WTC11 (cell line): ENCODE results near the gene CLMP. TPM values are rescaled to one million over a fixed set of nuclear protein-coding genes. Genes with fewer than 3 reads are reported as not detected.

ENCODE experiments used
- ATAC-seq: fragments of 200-7000 bp; cut with Tn5 transposase; 2 replicates; pipeline ENCODE4 v1.10.0; 2021; ENCODE audit warnings: mild to moderate bottlenecking, moderate library complexity
- CTCF ChIA-PET: fragments of 300-600 bp; sonication (Branson Sonifier 250); formaldehyde crosslinking; loops from one replicate; lab custom pipeline; 2021; ENCODE audit warnings: antibody characterized with exemption; lab: Charles Lee
- POLR2A ChIA-PET: fragments of 350-600 bp; sonication (Branson Sonifier 250); formaldehyde crosslinking; loops from one replicate; lab custom pipeline; 2021; ENCODE audit warnings: antibody characterized with exemption; lab: Charles Lee
- DNase-seq: peaks from one replicate; pipeline ENCODE4 v3.0.0; 2021; ENCODE audit warnings: low spot score
- H3K27ac Mint-ChIP-seq: 2 replicates; pipeline ENCODE4 v1.8.0; 2021; ENCODE audit warnings: mixed read lengths
- H3K27me3 Mint-ChIP-seq: 2 replicates; pipeline ENCODE4 v1.8.0; 2021; ENCODE audit warnings: low read depth, mild to moderate bottlenecking, moderate library complexity, mixed read lengths
- H3K36me3 Mint-ChIP-seq: 2 replicates; pipeline ENCODE4 v1.8.0; 2021; ENCODE audit warnings: mixed read lengths
- H3K4me1 Mint-ChIP-seq: 2 replicates; pipeline ENCODE4 v1.8.0; 2022; ENCODE audit warnings: mixed read lengths
- H3K4me3 Mint-ChIP-seq: 2 replicates; pipeline ENCODE4 v1.8.0; 2021; ENCODE audit warnings: mild to moderate bottlenecking, moderate library complexity, mixed read lengths
- H3K9me3 Mint-ChIP-seq: 2 replicates; pipeline ENCODE4 v1.8.0; 2021; ENCODE audit warnings: mixed read lengths
- ATF3 ChIP-seq: sonication (generic); formaldehyde crosslinking; conservative IDR thresholded peaks from 2 replicates; pipeline ENCODE4 v1.8.1; 2022; ENCODE audit warnings: mild to moderate bottlenecking, missing genetic modification reagents
- ATF6 ChIP-seq: sonication (generic); formaldehyde crosslinking; IDR thresholded peaks from 2 replicates; pipeline ENCODE4 v1.8.1; 2023; ENCODE audit warnings: mild to moderate bottlenecking, missing genetic modification reagents
- CBFB ChIP-seq: sonication (generic); formaldehyde crosslinking; IDR thresholded peaks from 2 replicates; pipeline ENCODE4 v1.8.1; 2022; ENCODE audit warnings: mild to moderate bottlenecking, low read depth, missing genetic modification reagents
- FOXJ3 ChIP-seq: sonication (generic); formaldehyde crosslinking; IDR thresholded peaks from 2 replicates; pipeline ENCODE4 v1.9.0; 2021; ENCODE audit warnings: missing genetic modification reagents, mild to moderate bottlenecking, borderline replicate concordance
- IRF2 ChIP-seq: sonication (generic); formaldehyde crosslinking; IDR thresholded peaks from 2 replicates; pipeline ENCODE4 v1.8.0; 2022; ENCODE audit warnings: low read depth, missing genetic modification reagents, borderline replicate concordance
- MAX ChIP-seq: sonication (generic); formaldehyde crosslinking; IDR thresholded peaks from 2 replicates; pipeline ENCODE4 v1.8.0; 2022; ENCODE audit warnings: mild to moderate bottlenecking, missing genetic modification reagents
- MLX ChIP-seq: sonication (generic); formaldehyde crosslinking; IDR thresholded peaks from 2 replicates; pipeline ENCODE4 v1.8.1; 2023; ENCODE audit warnings: mild to moderate bottlenecking, missing genetic modification reagents, moderate library complexity
- MXD4 ChIP-seq: fragments of 250-450 bp; sonication (Bioruptor Pico); IDR thresholded peaks from 2 replicates; pipeline ENCODE4 v1.8.0; 2021; ENCODE audit warnings: mild to moderate bottlenecking, moderate library complexity, borderline replicate concordance
- NFE2L1 ChIP-seq: sonication (generic); formaldehyde crosslinking; IDR thresholded peaks from 2 replicates; pipeline ENCODE4 v1.8.1; 2023; ENCODE audit warnings: missing genetic modification reagents
- NR1H2 ChIP-seq: sonication (generic); formaldehyde crosslinking; IDR thresholded peaks from 2 replicates; pipeline ENCODE4 v1.9.0; 2021; ENCODE audit warnings: mild to moderate bottlenecking, moderate library complexity, missing genetic modification reagents
- PREB ChIP-seq: sonication (generic); formaldehyde crosslinking; IDR thresholded peaks from 2 replicates; pipeline ENCODE4 v1.8.1; 2022; ENCODE audit warnings: mild to moderate bottlenecking, missing genetic modification reagents, moderate library complexity, borderline replicate concordance
- SMAD4 ChIP-seq: sonication (generic); formaldehyde crosslinking; IDR thresholded peaks from 2 replicates; pipeline ENCODE4 v1.8.0; 2022; ENCODE audit warnings: mild to moderate bottlenecking, missing genetic modification reagents
- TCF7 ChIP-seq: sonication (generic); formaldehyde crosslinking; IDR thresholded peaks from 2 replicates; pipeline ENCODE4 v1.8.0; 2022; ENCODE audit warnings: mild to moderate bottlenecking, low read depth, missing genetic modification reagents, moderate library complexity
- USF2 ChIP-seq: sonication (generic); formaldehyde crosslinking; IDR thresholded peaks from 2 replicates; pipeline ENCODE4 v1.8.1; 2023; ENCODE audit warnings: mild to moderate bottlenecking, missing genetic modification reagents, moderate library complexity
- ZBTB43 ChIP-seq: sonication (generic); formaldehyde crosslinking; IDR thresholded peaks from 2 replicates; pipeline ENCODE4 v1.8.1; 2023; ENCODE audit warnings: mild to moderate bottlenecking, missing genetic modification reagents
- ZNF396 ChIP-seq: fragments of 250-450 bp; sonication (Bioruptor Pico); IDR thresholded peaks from 2 replicates; pipeline ENCODE4 v1.8.0; 2021; ENCODE audit warnings: mild to moderate bottlenecking, moderate library complexity, borderline replicate concordance
- ZNF416 ChIP-seq: fragments of 250-450 bp; sonication (Bioruptor Pico); IDR thresholded peaks from 2 replicates; pipeline ENCODE4 v1.9.0; 2021; ENCODE audit warnings: mild to moderate bottlenecking, inconsistent platforms
- total RNA-seq: library from RNA; stranded (reverse); gene quantifications from 3 replicates; pipeline ENCODE4 v1.2.3, GENCODE V29; 2021
- TF ChIP-seq, protein P1 (sequence below): sonication (generic); formaldehyde crosslinking; IDR thresholded peaks from 2 replicates; pipeline ENCODE4 v1.8.0; 2023; ENCODE audit warnings: missing genetic modification reagents
- TF ChIP-seq, protein P2 (sequence below): sonication (generic); formaldehyde crosslinking; IDR thresholded peaks from 2 replicates; pipeline ENCODE4 v1.8.0; 2023; ENCODE audit warnings: missing genetic modification reagents, mild to moderate bottlenecking, borderline replicate concordance

CLMP gene
- total RNA-seq, 1 experiment from 2014 or later: 20.0 TPM

DNA sequence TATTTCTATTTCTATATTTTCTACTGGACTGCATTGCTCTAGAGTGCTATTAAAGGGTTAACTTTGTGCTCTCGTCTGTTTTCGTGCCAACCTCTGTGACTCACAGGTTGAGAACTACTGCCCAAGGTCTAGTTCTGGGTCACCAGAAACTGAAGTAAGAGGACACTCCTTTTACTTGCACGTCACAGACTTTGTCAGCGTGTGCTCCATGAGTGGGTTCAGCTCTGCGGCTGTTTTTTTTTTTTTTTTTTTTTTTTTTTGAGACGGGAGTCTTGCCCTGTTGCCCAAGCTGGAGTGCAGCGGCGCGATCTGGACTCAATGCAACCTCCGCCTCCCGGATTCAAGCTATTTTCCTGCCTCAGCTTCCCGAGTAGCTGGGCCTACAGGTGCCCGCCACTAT lies 49.8 kb downstream of the CLMP start:
- Mint-ChIP-seq H3K27ac (no peak overlapping the region), H3K4me3 (no peak overlapping the region), H3K27me3 (no peaks in the 10 kb centered on the region; the same call in 1 of the 2 replicates), H3K4me1 (peaks cover 23% of the 10 kb centered on the region), H3K9me3 (peaks cover 7% of the 10 kb centered on the region; the same call in 1 of the 2 replicates), H3K36me3 (peaks cover 11% of the 10 kb centered on the region)
- POLR2A ChIA-PET: interaction anchor here (0.9 kb wide), 1 partner anchor 8 kb away, joined by 3 read pairs; no protein-coding TSS in a partner anchor
- CTCF ChIA-PET: interaction anchor here (0.7 to 1.8 kb wide), 10 partner anchors 8 to 128 kb away, joined by 3 to 14 read pairs (median 4); no protein-coding TSS in a partner anchor
- no peak for DNase-seq
- ATAC-seq: peak; percentile 13
- TF ChIP-seq, protein P1, sequence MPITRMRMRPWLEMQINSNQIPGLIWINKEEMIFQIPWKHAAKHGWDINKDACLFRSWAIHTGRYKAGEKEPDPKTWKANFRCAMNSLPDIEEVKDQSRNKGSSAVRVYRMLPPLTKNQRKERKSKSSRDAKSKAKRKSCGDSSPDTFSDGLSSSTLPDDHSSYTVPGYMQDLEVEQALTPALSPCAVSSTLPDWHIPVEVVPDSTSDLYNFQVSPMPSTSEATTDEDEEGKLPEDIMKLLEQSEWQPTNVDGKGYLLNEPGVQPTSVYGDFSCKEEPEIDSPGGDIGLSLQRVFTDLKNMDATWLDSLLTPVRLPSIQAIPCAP (CRISPR knock-in tag): no peak
- TF ChIP-seq CBFB (no peak), ZBTB43 (CRISPR knock-in tag) (no peak), USF2 (CRISPR knock-in tag) (no peak), FOXJ3 (CRISPR knock-in tag) (no peak), MXD4 (CRISPR knock-in tag) (no peak), TCF7 (CRISPR knock-in tag) (no peak), ATF3 (CRISPR knock-in tag) (no peak), ATF6 (CRISPR knock-in tag) (no peak), ZNF396 (CRISPR knock-in tag) (no peak)

GRCh38 chr11:123144707-123145106 lies 50.3 kb downstream of the CLMP start:
- ChIA-PET CTCF (interaction anchor here (1.4 to 1.7 kb wide), 3 partner anchors 17 to 91 kb away, joined by 5 to 7 read pairs (median 6); no protein-coding TSS in a partner anchor), POLR2A (no interaction called here)
- Mint-ChIP-seq H3K4me3 (no peak overlapping the region), H3K36me3 (peaks cover 11% of the 10 kb centered on the region), H3K27ac (no peak overlapping the region), H3K27me3 (no peaks in the 10 kb centered on the region; the same call in 1 of the 2 replicates), H3K9me3 (peaks cover 7% of the 10 kb centered on the region; the same call in 1 of the 2 replicates), H3K4me1 (peaks cover 23% of the 10 kb centered on the region)
- TF ChIP-seq, protein P2, sequence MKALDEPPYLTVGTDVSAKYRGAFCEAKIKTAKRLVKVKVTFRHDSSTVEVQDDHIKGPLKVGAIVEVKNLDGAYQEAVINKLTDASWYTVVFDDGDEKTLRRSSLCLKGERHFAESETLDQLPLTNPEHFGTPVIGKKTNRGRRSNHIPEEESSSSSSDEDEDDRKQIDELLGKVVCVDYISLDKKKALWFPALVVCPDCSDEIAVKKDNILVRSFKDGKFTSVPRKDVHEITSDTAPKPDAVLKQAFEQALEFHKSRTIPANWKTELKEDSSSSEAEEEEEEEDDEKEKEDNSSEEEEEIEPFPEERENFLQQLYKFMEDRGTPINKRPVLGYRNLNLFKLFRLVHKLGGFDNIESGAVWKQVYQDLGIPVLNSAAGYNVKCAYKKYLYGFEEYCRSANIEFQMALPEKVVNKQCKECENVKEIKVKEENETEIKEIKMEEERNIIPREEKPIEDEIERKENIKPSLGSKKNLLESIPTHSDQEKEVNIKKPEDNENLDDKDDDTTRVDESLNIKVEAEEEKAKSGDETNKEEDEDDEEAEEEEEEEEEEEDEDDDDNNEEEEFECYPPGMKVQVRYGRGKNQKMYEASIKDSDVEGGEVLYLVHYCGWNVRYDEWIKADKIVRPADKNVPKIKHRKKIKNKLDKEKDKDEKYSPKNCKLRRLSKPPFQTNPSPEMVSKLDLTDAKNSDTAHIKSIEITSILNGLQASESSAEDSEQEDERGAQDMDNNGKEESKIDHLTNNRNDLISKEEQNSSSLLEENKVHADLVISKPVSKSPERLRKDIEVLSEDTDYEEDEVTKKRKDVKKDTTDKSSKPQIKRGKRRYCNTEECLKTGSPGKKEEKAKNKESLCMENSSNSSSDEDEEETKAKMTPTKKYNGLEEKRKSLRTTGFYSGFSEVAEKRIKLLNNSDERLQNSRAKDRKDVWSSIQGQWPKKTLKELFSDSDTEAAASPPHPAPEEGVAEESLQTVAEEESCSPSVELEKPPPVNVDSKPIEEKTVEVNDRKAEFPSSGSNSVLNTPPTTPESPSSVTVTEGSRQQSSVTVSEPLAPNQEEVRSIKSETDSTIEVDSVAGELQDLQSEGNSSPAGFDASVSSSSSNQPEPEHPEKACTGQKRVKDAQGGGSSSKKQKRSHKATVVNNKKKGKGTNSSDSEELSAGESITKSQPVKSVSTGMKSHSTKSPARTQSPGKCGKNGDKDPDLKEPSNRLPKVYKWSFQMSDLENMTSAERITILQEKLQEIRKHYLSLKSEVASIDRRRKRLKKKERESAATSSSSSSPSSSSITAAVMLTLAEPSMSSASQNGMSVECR (CRISPR knock-in tag): no peak
- TF ChIP-seq NR1H2 (no peak), IRF2 (CRISPR knock-in tag) (no peak), PREB (CRISPR knock-in tag) (no peak), ZNF416 (CRISPR knock-in tag) (no peak), MLX (no peak), MAX (no peak), ZBTB43 (CRISPR knock-in tag) (no peak), NFE2L1 (CRISPR knock-in tag) (no peak), USF2 (CRISPR knock-in tag) (no peak), SMAD4 (CRISPR knock-in tag) (no peak)
- no peak for DNase-seq
- no peak for ATAC-seq
